Esophagus squamous epithelium (tissue), 5 donors: ENCODE data around the gene SHISA6. TPM values are rescaled to one million over a fixed set of nuclear protein-coding genes. Genes with fewer than 3 reads are reported as not detected.

Experiments used
- DNase-seq: peaks from one replicate; lab custom pipeline; 2025; lab: John Stamatoyannopoulos, UW
- H3K27ac ChIP-seq, 4 donors: fragments of 200-600 bp; sonication (generic); one replicate each; pipeline ENCODE4 v1.5.1; 2016 to 2019; ENCODE audit warnings: mild to moderate bottlenecking in 1 of 4
- H3K27me3 ChIP-seq, 4 donors: fragments of 200-600 bp; sonication (generic); 1 replicate in 3 of 4; 2 replicates in 1 of 4; pipeline versions ENCODE4 v1.5.1 to v1.6.0; 2017 to 2021; ENCODE audit warnings: antibody characterized with exemption in 1 of 4
- H3K36me3 ChIP-seq, 3 donors: fragments of 200-600 bp; sonication (generic); one replicate each; pipeline ENCODE4 v1.5.1; 2016 to 2019
- H3K4me1 ChIP-seq, 3 donors: fragments of 200-600 bp; sonication (generic); one replicate each; pipeline ENCODE4 v1.5.1; 2017 to 2019
- H3K4me3 ChIP-seq, 4 donors: fragments of 200-600 bp; sonication (generic); 1 replicate in 3 of 4; 2 replicates in 1 of 4; pipeline ENCODE4 v1.5.1; 2016 to 2019; ENCODE audit warnings: mild to moderate bottlenecking in 2 of 4, moderate library complexity in 1 of 4
- H3K9me3 ChIP-seq, 3 donors: fragments of 200-600 bp; sonication (generic); one replicate each; pipeline ENCODE4 v1.5.1; 2016 to 2019
- CTCF ChIP-seq, 6 experiments: fragments of 450-650 bp in 4 of 6; fragments of 200-600 bp in 2 of 6; sonication (generic) in 2 of 6; IDR thresholded peaks; one replicate each; pipeline ENCODE4 v1.5.1; 2016 to 2019; ENCODE audit warnings: antibody characterized with exemption in 6 of 6, mild to moderate bottlenecking in 4 of 6, moderate library complexity in 4 of 6
- POLR2A ChIP-seq, 4 donors: fragments of 450-650 bp; IDR thresholded peaks; one replicate each; pipeline ENCODE4 v1.6.1; 2017; ENCODE audit warnings: antibody characterized with exemption in 4 of 4, mild to moderate bottlenecking in 4 of 4, moderate library complexity in 3 of 4
- WGBS, 2 donors: methylation state at CpG; one replicate each; pipeline ENCODE4 v1.1.5; 2018; 5-methylcytosine and 5-hydroxymethylcytosine counted together
- intact Hi-C: fragments of 100-400 bp; cut with DNase I; formaldehyde crosslinking; loops from one replicate; pipeline ENCODE4 v1.15.0; 2022
- total RNA-seq, 4 donors: library from RNA; depleted of rRNA; stranded (reverse); fragments of >200 nt; gene quantifications; one replicate each; pipeline ENCODE4 v1.1.0, GENCODE V29; 2016
- donor health status: DM: yes; HTN: yes; CAD: no.

SHISA6 gene
- total RNA-seq, 4 donors from 2014 or later = 0.19 to 1.5 (median 0.71) TPM

DNA sequence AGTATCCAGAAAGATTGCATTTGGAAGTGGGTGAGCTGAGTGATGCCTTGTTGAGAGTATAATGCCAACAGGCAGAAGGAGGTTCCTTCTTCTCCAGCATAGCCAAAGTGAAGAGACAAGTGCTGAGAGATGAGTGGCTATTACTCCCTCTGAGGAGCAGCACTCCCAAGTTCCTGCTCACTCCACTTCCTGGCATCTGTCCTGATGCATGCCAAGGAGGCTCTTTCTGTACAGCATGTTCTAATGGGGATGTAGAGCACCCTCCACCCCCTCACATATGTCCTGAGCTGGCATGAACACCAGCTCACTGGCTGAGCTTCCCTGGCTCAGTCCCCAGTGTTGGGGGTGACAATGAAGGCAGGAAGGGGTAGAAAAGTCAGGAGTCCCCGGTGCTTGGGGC lies 313.0 kb downstream of the SHISA6 start:
- H3K9me3 ChIP-seq = no peaks in the 10 kb centered on the region
- intact Hi-C loops = no loop called here
- no peak overlapping the region for H3K4me3 ChIP-seq
- no peaks in the 10 kb centered on the region for H3K36me3 ChIP-seq
- H3K27me3 ChIP-seq = no peaks in the 10 kb centered on the region
- H3K27ac ChIP-seq = no peak overlapping the region
- 43% methylated on average over 1 of the region's 1 CpG; no CpG with 5 or more reads in 1 of the 2 donors for WGBS, 2 donors
- DNase-seq = no peak
- no peaks in the 10 kb centered on the region for H3K4me1 ChIP-seq
- TF ChIP-seq POLR2A (IDR thresholded peaks at IDR 0.05) (no peak), CTCF (IDR thresholded peaks at IDR 0.05) (no peak)

- Histone ChIP-seq H3K4me3 (no peak overlapping the region), H3K4me1 (no peaks in the 10 kb centered on the region), H3K27ac (no peak overlapping the region), H3K36me3 (no peaks in the 10 kb centered on the region), H3K27me3 (peaks cover 0 to 1% (median 0%) of the 10 kb centered on the region in 4 donors), H3K9me3 (no peaks in the 10 kb centered on the region)
- 74 to 86% methylated on average over 3 to 5 of the region's 5 CpGs for WGBS, 2 donors
- intact Hi-C loops = no loop called here
- no peak for TF ChIP-seq CTCF (IDR thresholded peaks at IDR 0.05)
- no peak for TF ChIP-seq POLR2A (IDR thresholded peaks at IDR 0.05)
- no peak for DNase-seq
Measured at GRCh38 chr17:11554542-11554941, 313.5 kb downstream of the SHISA6 start.

DNA sequence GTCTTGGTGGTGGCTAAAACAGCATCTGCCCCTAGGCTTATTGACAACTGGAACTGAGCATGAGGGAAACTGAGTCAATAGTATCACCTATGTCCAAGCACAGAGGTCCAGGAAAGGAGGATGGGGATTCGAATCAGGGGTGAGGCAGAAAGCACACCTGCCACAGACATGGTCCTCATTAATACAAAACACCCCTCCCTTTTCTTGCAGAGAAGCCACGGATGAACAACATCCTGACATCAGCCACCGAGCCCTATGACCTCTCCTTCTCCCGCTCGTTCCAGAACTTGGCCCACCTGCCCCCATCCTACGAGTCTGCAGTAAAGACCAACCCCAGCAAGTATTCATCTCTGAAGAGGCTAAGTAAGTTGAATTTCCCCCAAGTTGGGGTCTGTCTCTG lies 314.5 kb downstream of the SHISA6 start:
- no peak overlapping the region for H3K27ac ChIP-seq
- TF ChIP-seq POLR2A (IDR thresholded peaks at IDR 0.05) = no peak
- no peak for TF ChIP-seq CTCF (IDR thresholded peaks at IDR 0.05)
- H3K36me3 ChIP-seq = no peaks in the 10 kb centered on the region
- peaks cover 0 to 9% (median 0%) of the 10 kb centered on the region in 4 donors for H3K27me3 ChIP-seq
- no peaks in the 10 kb centered on the region for H3K4me1 ChIP-seq
- intact Hi-C loops = no loop called here
- no peak overlapping the region for H3K4me3 ChIP-seq
- 77 to 88% methylated on average over 6 of the region's 6 CpGs for WGBS, 2 donors
- DNase-seq = no peak
- H3K9me3 ChIP-seq = no peaks in the 10 kb centered on the region

GRCh38 chr17:11557727-11558452 lies 316.9 kb downstream of the SHISA6 start:
- DNase-seq = no peak
- WGBS, 2 donors = 88 to 90% methylated on average over 4 to 26 of the region's 46 CpGs
- Histone ChIP-seq H3K27ac (no peak overlapping the region), H3K9me3 (no peaks in the 10 kb centered on the region), H3K36me3 (no peaks in the 10 kb centered on the region), H3K4me3 (no peak overlapping the region), H3K27me3 (peaks cover 0 to 9% (median 0%) of the 10 kb centered on the region in 4 donors), H3K4me1 (no peaks in the 10 kb centered on the region)
- intact Hi-C loops = no loop called here
- TF ChIP-seq CTCF (IDR thresholded peaks at IDR 0.05) (no peak), POLR2A (IDR thresholded peaks at IDR 0.05) (no peak)

DNA sequence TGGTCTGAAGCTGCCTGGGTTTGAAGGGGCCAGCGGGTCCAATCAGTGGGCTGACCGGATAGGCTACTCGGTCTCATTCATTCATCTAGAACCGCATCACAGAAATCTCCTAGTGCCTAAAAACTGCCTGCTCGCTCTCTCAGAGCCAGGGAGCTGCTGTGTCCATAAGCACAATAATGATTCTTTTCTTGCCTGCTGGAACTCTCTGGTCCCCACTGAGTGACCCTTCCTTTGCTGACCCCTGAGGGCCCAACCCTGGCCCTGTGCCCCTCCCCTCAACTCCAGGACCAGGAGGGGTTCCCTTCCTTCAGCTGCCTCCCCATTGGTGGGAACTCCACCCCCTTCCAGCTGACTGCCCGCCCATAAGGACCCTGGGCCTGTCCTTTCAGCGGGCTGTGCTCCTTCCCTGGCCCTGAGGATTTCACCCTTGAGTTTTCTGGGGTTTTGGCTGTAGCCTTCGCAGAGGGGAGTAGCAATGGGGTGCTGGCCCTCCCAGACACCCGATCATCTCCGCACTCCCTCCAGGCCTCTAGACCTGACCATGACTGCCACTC lies 317.7 kb downstream of the SHISA6 start:
- 88 to 90% methylated on average over 8 to 10 of the region's 10 CpGs for WGBS, 2 donors
- no peak for DNase-seq
- peaks cover 0 to 9% (median 0%) of the 10 kb centered on the region in 4 donors for H3K27me3 ChIP-seq
- H3K4me3 ChIP-seq = no peak overlapping the region
- no peak overlapping the region for H3K27ac ChIP-seq
- no peaks in the 10 kb centered on the region for H3K36me3 ChIP-seq
- no peak for TF ChIP-seq CTCF (IDR thresholded peaks at IDR 0.05)
- no peak for TF ChIP-seq POLR2A (IDR thresholded peaks at IDR 0.05)
- intact Hi-C loops = no loop called here
- no peaks in the 10 kb centered on the region for H3K4me1 ChIP-seq
- H3K9me3 ChIP-seq = no peaks in the 10 kb centered on the region
